Nasal cavity respiratory epithelium epithelial cell of viscerocranial mucosa (primary cell): ENCODE results near the gene PRR23A. TPM values are rescaled to one million over a fixed set of nuclear protein-coding genes. Genes with fewer than 3 reads are reported as not detected.

Experiments used
- total RNA-seq: library from RNA; depleted of rRNA; stranded (reverse); fragments of >200 nt; gene quantifications from 2 replicates; pipeline ENCODE4 v1.2.3, GENCODE V29; 2014

The PRR23A gene
- not detected in 2 replicates for total RNA-seq

GRCh38 chr3:139006051-139006716, at the start of gene PRR23A:
TSS of gene PRR23A (minus strand) at chr3:139006268. CDS start at chr3:139006268, 0 bp downstream.

DNA sequence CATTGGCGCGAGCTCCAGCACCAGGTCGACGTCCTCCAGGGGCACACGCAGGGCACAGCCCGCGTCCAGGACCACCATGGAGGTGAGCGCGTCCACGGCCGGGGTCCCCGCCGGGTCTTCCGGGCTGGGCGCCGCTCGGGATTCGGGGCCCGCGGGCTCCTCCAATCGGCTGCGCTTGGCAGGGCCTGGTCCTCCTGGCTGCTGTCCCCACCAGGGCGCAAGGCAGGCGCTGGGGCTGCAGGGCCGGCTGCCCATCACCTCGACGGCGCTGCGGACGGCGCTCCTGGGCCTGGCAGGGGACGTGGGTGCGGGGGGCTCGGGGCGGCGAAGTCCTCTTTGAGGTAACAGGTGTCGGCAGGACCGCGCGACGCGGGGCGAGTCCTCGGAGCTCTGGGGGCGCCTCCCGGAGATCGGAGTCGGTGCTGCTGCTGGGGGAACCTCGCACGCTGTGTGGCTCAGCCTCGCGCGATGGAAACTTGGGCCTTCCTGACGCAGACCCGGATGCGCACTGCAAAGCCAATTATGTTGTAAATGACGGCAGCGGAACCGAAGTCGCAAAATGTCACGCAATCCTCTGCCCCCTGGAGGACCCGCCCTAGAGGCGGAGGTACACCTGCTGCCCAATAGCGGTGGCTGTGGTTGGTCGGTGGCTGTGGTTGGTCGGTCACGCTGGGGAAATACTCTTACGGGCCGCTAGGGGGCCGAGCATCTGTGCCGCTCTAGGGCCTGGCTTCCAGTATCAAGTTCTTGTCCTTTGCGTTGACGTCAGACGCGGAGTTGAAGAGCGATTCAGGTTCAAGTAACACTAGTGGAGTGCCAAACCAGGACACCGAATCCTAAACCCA, 38.5 kb upstream of the PRR23A start, which contains the start of gene PRR23C:
Gene PRR23C (minus strand): TSS at position 527 of the 845 bp plus-strand sequence. CDS start 272 bp downstream, at position 255.

GRCh38 chr3:139020868-139021234, 14.8 kb upstream of the PRR23A start, which contains the start of gene PRR23B:
TSS of gene PRR23B (minus strand) at chr3:139020926. CDS start at chr3:139020661, 265 bp downstream.

Other genes starting within 250 kb of the PRR23A start
- 18.8 and 38.2 TPM in 2 replicates for gene PIK3CB, start 171.3 kb downstream of the PRR23A start, total RNA-seq
- 0.68 and 1.1 TPM in 2 replicates for gene FOXL2, start 59.1 kb downstream of the PRR23A start, total RNA-seq
- gene FOXL2NB, start 59.1 kb downstream of the PRR23A start, total RNA-seq, result under 0.01 and 0.57 TPM in 2 replicates
- not detected in 2 replicates for gene PRR23B, start 14.7 kb upstream of the PRR23A start, total RNA-seq
- gene PRR23C, start 38.6 kb upstream of the PRR23A start, total RNA-seq, result not detected in 2 replicates